MCF 10A (cell line): Measurements from ENCODE around the gene ISCU. TPM values are rescaled to one million over a fixed set of nuclear protein-coding genes. Genes with fewer than 3 reads are reported as not detected.
A peak's percentile ranks its signal among the peaks of the same experiment; 100 is the strongest.

Experiments
- BruUV-seq: library from RNA; stranded (reverse); fragments of 400-500 nt; replicated peaks from 2 replicates; lab custom pipeline; 2021; lab: Mats Ljungman, UMichigan
- CTCF ChIA-PET: fragments of 300-600 bp; sonication (Branson Sonifier 250); formaldehyde crosslinking; extraction: SDS; loops from one replicate; lab custom pipeline; 2021; ENCODE audit warnings: antibody characterized with exemption, inconsistent platforms; lab: Yijun Ruan, JAX
- POLR2A ChIA-PET: fragments of 300-600, 350-650 bp; sonication (Branson Sonifier 250); formaldehyde crosslinking; extraction: SDS; loops from one replicate; lab custom pipeline; 2020; ENCODE audit warnings: antibody characterized with exemption, inconsistent platforms; lab: Yijun Ruan, JAX
- DNase-seq: peaks from one replicate; pipeline ENCODE4 v3.0.0-alpha.2; 2018; ENCODE audit not compliant: unreplicated experiment
- H3K27ac Mint-ChIP-seq: one replicate; pipeline ENCODE4 v1.8.0; 2022; ENCODE audit warnings: mild to moderate bottlenecking, low read depth, mixed read lengths; ENCODE audit not compliant: unreplicated experiment
- H3K27me3 Mint-ChIP-seq: one replicate; pipeline ENCODE4 v1.8.0; 2022; ENCODE audit warnings: mixed read lengths; ENCODE audit not compliant: insufficient read depth, unreplicated experiment
- H3K36me3 Mint-ChIP-seq: one replicate; pipeline ENCODE4 v1.8.0; 2022; ENCODE audit warnings: mild to moderate bottlenecking, moderate library complexity, mixed read lengths; ENCODE audit not compliant: insufficient read depth, unreplicated experiment
- H3K4me1 Mint-ChIP-seq: one replicate; pipeline ENCODE4 v1.8.0; 2022; ENCODE audit warnings: mixed read lengths; ENCODE audit not compliant: insufficient read depth, unreplicated experiment
- H3K4me3 Mint-ChIP-seq: one replicate; pipeline ENCODE4 v1.8.0; 2022; ENCODE audit warnings: mild to moderate bottlenecking, moderate library complexity, mixed read lengths; ENCODE audit not compliant: unreplicated experiment
- H3K9me3 Mint-ChIP-seq: one replicate; pipeline ENCODE4 v1.8.0; 2022; ENCODE audit warnings: mixed read lengths; ENCODE audit not compliant: unreplicated experiment
- intact Hi-C: fragments of 100-400 bp; cut with micrococcal nuclease; formaldehyde crosslinking; loops from 2 replicates; pipeline ENCODE4 v1.14.1; 2022
- total RNA-seq: library from RNA; stranded (reverse); gene quantifications from 2 replicates; pipeline ENCODE4 v1.2.3, GENCODE V29; 2022
- TF ChIP-seq, protein P1 (sequence below): fragments of 200-600 bp; IDR thresholded peaks from one replicate; pipeline ENCODE4 v1.8.0; 2022; ENCODE audit warnings: antibody characterized with exemption, mild to moderate bottlenecking; ENCODE audit not compliant: unreplicated experiment

ISCU gene
- total RNA-seq, 1 experiment from 2014 or later = 115 TPM

GRCh38 chr12:108565146-108565545, 2.8 kb downstream of the ISCU start:
- H3K4me1 Mint-ChIP-seq = peaks cover 14% of the 10 kb centered on the region
- ChIA-PET POLR2A (interaction anchor here (1.0 to 8.3 kb wide), 4 partner anchors 8 to 137 kb away, joined by 3 to 105 read pairs (median 3); no protein-coding TSS in a partner anchor), CTCF (interaction anchor here (0.6 to 14.4 kb wide), 14 partner anchors 13 to 529 kb away, joined by 3 to 274 read pairs (median 4); no protein-coding TSS in a partner anchor)
- intact Hi-C loops = no loop called here
- DNase-seq = no peak
- H3K27me3 Mint-ChIP-seq = no peaks in the 10 kb centered on the region
- no peaks in the 10 kb centered on the region for H3K9me3 Mint-ChIP-seq
- peaks cover 62% of the 10 kb centered on the region for H3K36me3 Mint-ChIP-seq
- H3K27ac Mint-ChIP-seq = no peak overlapping the region
- H3K4me3 Mint-ChIP-seq = no peak overlapping the region
- BruUV-seq = no TSS peak
- TF ChIP-seq, protein P1, sequence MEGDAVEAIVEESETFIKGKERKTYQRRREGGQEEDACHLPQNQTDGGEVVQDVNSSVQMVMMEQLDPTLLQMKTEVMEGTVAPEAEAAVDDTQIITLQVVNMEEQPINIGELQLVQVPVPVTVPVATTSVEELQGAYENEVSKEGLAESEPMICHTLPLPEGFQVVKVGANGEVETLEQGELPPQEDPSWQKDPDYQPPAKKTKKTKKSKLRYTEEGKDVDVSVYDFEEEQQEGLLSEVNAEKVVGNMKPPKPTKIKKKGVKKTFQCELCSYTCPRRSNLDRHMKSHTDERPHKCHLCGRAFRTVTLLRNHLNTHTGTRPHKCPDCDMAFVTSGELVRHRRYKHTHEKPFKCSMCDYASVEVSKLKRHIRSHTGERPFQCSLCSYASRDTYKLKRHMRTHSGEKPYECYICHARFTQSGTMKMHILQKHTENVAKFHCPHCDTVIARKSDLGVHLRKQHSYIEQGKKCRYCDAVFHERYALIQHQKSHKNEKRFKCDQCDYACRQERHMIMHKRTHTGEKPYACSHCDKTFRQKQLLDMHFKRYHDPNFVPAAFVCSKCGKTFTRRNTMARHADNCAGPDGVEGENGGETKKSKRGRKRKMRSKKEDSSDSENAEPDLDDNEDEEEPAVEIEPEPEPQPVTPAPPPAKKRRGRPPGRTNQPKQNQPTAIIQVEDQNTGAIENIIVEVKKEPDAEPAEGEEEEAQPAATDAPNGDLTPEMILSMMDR = no peak

- peak overlapping the region; percentile 44 for H3K4me3 Mint-ChIP-seq
- H3K36me3 Mint-ChIP-seq = peaks cover 66% of the 10 kb centered on the region
- no peaks in the 10 kb centered on the region for H3K27me3 Mint-ChIP-seq
- no peaks in the 10 kb centered on the region for H3K9me3 Mint-ChIP-seq
- peak; percentile 95 for DNase-seq
- H3K4me1 Mint-ChIP-seq = peaks cover 13% of the 10 kb centered on the region
- CTCF ChIA-PET = interaction anchor here (0.5 to 14.4 kb wide), 7 partner anchors 29 to 385 kb away, joined by 3 to 274 read pairs (median 3); no protein-coding TSS in a partner anchor
- intact Hi-C loops = no loop called here
- POLR2A ChIA-PET = interaction anchor here (0.7 to 8.3 kb wide), 5 partner anchors 16 to 528 kb away, joined by 3 to 105 read pairs (median 4); partner anchors contain the start of gene ALKBH2
- no TSS peak for BruUV-seq
- TF ChIP-seq, protein P1 = no peak
- H3K27ac Mint-ChIP-seq = no peak overlapping the region
These were observed 3.6 kb downstream of the ISCU start for GRCh38 chr12:108565976-108566375.

GRCh38 chr12:108566452-108566851, 4.1 kb downstream of the ISCU start:
- Mint-ChIP-seq H3K27ac (no peak overlapping the region), H3K27me3 (no peaks in the 10 kb centered on the region), H3K4me1 (peaks cover 13% of the 10 kb centered on the region), H3K9me3 (no peaks in the 10 kb centered on the region), H3K36me3 (peaks cover 66% of the 10 kb centered on the region), H3K4me3 (peak overlapping the region; percentile 44)
- intact Hi-C loops = no loop called here
- TF ChIP-seq, protein P1 = no peak
- DNase-seq = no peak
- no TSS peak for BruUV-seq
- ChIA-PET CTCF (interaction anchor here (0.5 to 14.4 kb wide), 7 partner anchors 10 to 384 kb away, joined by 3 to 274 read pairs (median 3); no protein-coding TSS in a partner anchor), POLR2A (interaction anchor here (0.6 to 8.3 kb wide), 5 partner anchors 44 to 527 kb away, joined by 3 to 105 read pairs (median 4); partner anchors contain the start of gene ALKBH2)

GRCh38 chr12:108567406-108568337, 5.3 kb downstream of the ISCU start:
- TF ChIP-seq, protein P1 = no peak
- intact Hi-C loops = no loop called here
- H3K27ac Mint-ChIP-seq = no peak overlapping the region
- DNase-seq = no peak
- H3K36me3 Mint-ChIP-seq = peaks cover 66% of the 10 kb centered on the region
- H3K4me1 Mint-ChIP-seq = peaks cover 8% of the 10 kb centered on the region
- no TSS peak for BruUV-seq
- no peak overlapping the region for H3K4me3 Mint-ChIP-seq
- CTCF ChIA-PET = interaction anchor here (0.8 to 14.4 kb wide), 3 partner anchors 9 to 383 kb away, joined by 3 to 274 read pairs (median 3); no protein-coding TSS in a partner anchor
- H3K27me3 Mint-ChIP-seq = no peaks in the 10 kb centered on the region
- H3K9me3 Mint-ChIP-seq = no peaks in the 10 kb centered on the region
- POLR2A ChIA-PET = interaction anchor here (0.6 to 8.3 kb wide), 4 partner anchors 51 to 309 kb away, joined by 3 to 105 read pairs (median 4); no protein-coding TSS in a partner anchor
